ENCODE measurements around the gene AZIN2.
"Not testable (repeated sequence)": the region's sequence is repeated elsewhere in the genome, so short reads cannot be mapped to it uniquely, and the experiment has no call there.

- not testable (repeated sequence) for TF ChIP-seq TAF1 (IDR thresholded peaks at IDR 0.05; ENCODE audit: borderline replicate concordance, low read depth, low read length); POLR2AphosphoS5 (IDR thresholded peaks at IDR 0.05; ENCODE audit: low read depth, low read length)
These were observed 43.7 kb downstream of the AZIN2 start for GRCh38 chr1:33124647-33125046.
